ENCODE data around the gene CLEC4F. TPM values are rescaled to one million over a fixed set of nuclear protein-coding genes. Genes with fewer than 3 reads are reported as not detected.

Gene CLEC4F
- total RNA-seq, 1 experiment from 2014 or later: not detected

GRCh38 chr2:70831861-70832260 is 11.5 kb upstream of the CLEC4F start:
- Histone ChIP-seq H3K14ac (ENCODE audit: insufficient read depth, low read length) (no peak overlapping the region), H2BK5ac (ENCODE audit: insufficient read length, low read length) (no peak overlapping the region), H3K4me1 (ENCODE audit: insufficient read depth, low read length) (peaks cover 2% of the 10 kb centered on the region; the same call in 1 of the 2 replicates), H2BK12ac (ENCODE audit: insufficient read length, low read depth, low read length) (no peak overlapping the region), H3K9ac (ENCODE audit: extremely low read depth, insufficient read length, low read length) (no peak overlapping the region), H2BK20ac (ENCODE audit: low read depth, low read length, poor library complexity, severe bottlenecking) (no peak overlapping the region), H3K79me2 (ENCODE audit: insufficient read depth, low read length) (no peaks in the 10 kb centered on the region), H3K56ac (ENCODE audit: insufficient read length, low read depth, low read length) (no peak overlapping the region), H4K91ac (ENCODE audit: insufficient read length, low read depth, low read length) (no peak overlapping the region), H3K4me2 (ENCODE audit: insufficient read depth, insufficient read length, low read length) (no peak overlapping the region), H3K4ac (ENCODE audit: low read depth, low read length) (no peak overlapping the region), H3K9me3 (ENCODE audit: control insufficient read depth, low read depth, low read length) (no peaks in the 10 kb centered on the region), H3K27me3 (ENCODE audit: insufficient read depth, low read length) (no peaks in the 10 kb centered on the region), H2BK120ac (ENCODE audit: low read depth, low read length, poor library complexity, severe bottlenecking) (no peak overlapping the region), H3T11ph (ENCODE audit: low read length) (no peak overlapping the region), H3K79me1 (ENCODE audit: insufficient read depth, low read depth, low read length, poor library complexity, severe bottlenecking) (no peaks in the 10 kb centered on the region), H2AK5ac (ENCODE audit: insufficient read length, low read length) (no peak overlapping the region), H2AFZ (ENCODE audit: low read length) (no peak overlapping the region), H2BK15ac (ENCODE audit: low read depth, low read length) (no peak overlapping the region), H4K8ac (replicated peaks; ENCODE audit: insufficient read length, low read depth, low read length) (no peak overlapping the region), H4K20me1 (ENCODE audit: control insufficient read depth, insufficient read depth, insufficient read length) (no peaks in the 10 kb centered on the region), H3K23me2 (ENCODE audit: insufficient read length, low read depth, low read length, poor library complexity, severe bottlenecking) (no peaks in the 10 kb centered on the region), H3K27ac (ENCODE audit: insufficient read length, low read depth, low read length) (no peak overlapping the region), H3K23ac (ENCODE audit: insufficient read length, low read depth, low read length) (no peak overlapping the region), H4K5ac (ENCODE audit: insufficient read length, low read depth, low read length) (no peak overlapping the region), H3K18ac (ENCODE audit: insufficient read length, low read depth, low read length) (no peak overlapping the region)
- no CpG with 5 or more reads among the region's 6 CpGs for WGBS (ENCODE audit: extremely low coverage, insufficient read length, low lambda C conversion rate)
- TF ChIP-seq CTCF (conservative IDR thresholded peaks at IDR 0.05): no peak
- Mint-ChIP-seq H3K27me3 (ENCODE audit: low read depth) (peaks cover 52% of the 10 kb centered on the region), H3K36me3 (ENCODE audit: insufficient read depth in 1 of 3, low read depth in 3 of 3) (no peaks in the 10 kb centered on the region), H3K4me1 (peaks cover 16 to 20% of the 10 kb centered on the region in 2 experiments), H3K4me3 (no peak overlapping the region), H3K9me3 (no peaks in the 10 kb centered on the region), H3K27ac (no peak overlapping the region)
- DNase-seq: no peak
